Lung (tissue), 12 donors: ENCODE data around the gene EPB41L3. TPM values are rescaled to one million over a fixed set of nuclear protein-coding genes. Genes with fewer than 3 reads are reported as not detected.
A peak's percentile ranks its signal among the peaks of the same experiment; 100 is the strongest.

ENCODE experiments used
- ATAC-seq: fragments of 200-7000 bp; cut with Tn5 transposase; one replicate; pipeline ENCODE4 v1.9.1; 2020; ENCODE audit warnings: moderate number of reproducible peaks; ENCODE audit not compliant: insufficient read depth, low FRiP score
- DNase-seq, 3 donors: peaks; one replicate each; pipeline ENCODE4 v3.0.0-alpha.2; 2013 to 2017
- H3K27ac ChIP-seq, 2 donors: one replicate each; pipeline ENCODE4 v1.5.1; 2013; ENCODE audit warnings: mild to moderate bottlenecking in 2 of 2, moderate library complexity in 2 of 2, control low read depth in 1 of 2, inconsistent platforms in 1 of 2, low read depth in 1 of 2, low read length in 1 of 2
- H3K27me3 ChIP-seq, 3 donors: one replicate each; pipeline ENCODE4 v1.5.1; 2013; ENCODE audit warnings: low read length in 2 of 3; ENCODE audit not compliant: control insufficient read depth in 3 of 3, insufficient read depth in 3 of 3
- H3K36me3 ChIP-seq, 4 donors: one replicate each; pipeline ENCODE4 v1.5.1; 2013; ENCODE audit warnings: low read length in 4 of 4, mild to moderate bottlenecking in 1 of 4, moderate library complexity in 1 of 4; ENCODE audit not compliant: control insufficient read depth in 4 of 4, insufficient read depth in 4 of 4
- H3K4me1 ChIP-seq, 5 donors: one replicate each; pipeline ENCODE4 v1.5.1; 2013; ENCODE audit warnings: low read length in 5 of 5, mild to moderate bottlenecking in 2 of 5, moderate library complexity in 1 of 5; ENCODE audit not compliant: control insufficient read depth in 5 of 5, insufficient read depth in 5 of 5
- H3K4me3 ChIP-seq: one replicate; pipeline ENCODE4 v1.5.1; 2013; ENCODE audit warnings: mild to moderate bottlenecking, control low read depth, moderate library complexity
- H3K9ac ChIP-seq, 2 donors: one replicate each; pipeline ENCODE4 v1.5.1; 2013; ENCODE audit warnings: low read length in 2 of 2, control low read depth in 1 of 2; ENCODE audit not compliant: insufficient read depth in 1 of 2
- H3K9me3 ChIP-seq, 4 donors: one replicate each; pipeline ENCODE4 v1.5.1; 2013; ENCODE audit warnings: low read length in 3 of 4, mild to moderate bottlenecking in 1 of 4, moderate library complexity in 1 of 4; ENCODE audit not compliant: control insufficient read depth in 4 of 4, insufficient read depth in 3 of 4
- WGBS, 2 donors: extraction: QIAGEN DNeasy Blood & Tissue Kit; methylation state at CpG; one replicate each; pipeline ENCODE4 v1.1.7; 2013; 5-methylcytosine and 5-hydroxymethylcytosine counted together
- polyA plus RNA-seq, 2 donors: library from polyadenylated mRNA; stranded (reverse); fragments of 200-250 nt; gene quantifications; one replicate each; pipeline ENCODE4 v1.2.1, GENCODE V29; 2013
- total RNA-seq, 2 donors: library from RNA; depleted of rRNA in 1 of 2; stranded (reverse); fragments of >200 nt in 1 of 2; gene quantifications; one replicate each; pipeline ENCODE4 v1.2.1, GENCODE V29; 2014 to 2021
- TF ChIP-seq, protein P1 (sequence below): IDR thresholded peaks from 2 replicates; pipeline ENCODE4 v1.5.1; 2012; ENCODE audit warnings: mild to moderate bottlenecking; ENCODE audit errors: control extremely low read depth, extremely low read depth
- donor health status: control.
- donor health status: control.
- donor health status: Bipolar disorder and iron deficiency.
- donor health status: healthy.
- donor health status: DM: yes; HTN: yes; CAD: no.

EPB41L3 gene
- total and polyA plus RNA-seq, 4 donors = 19.0 to 64.0 (median 39.9) TPM

DNA sequence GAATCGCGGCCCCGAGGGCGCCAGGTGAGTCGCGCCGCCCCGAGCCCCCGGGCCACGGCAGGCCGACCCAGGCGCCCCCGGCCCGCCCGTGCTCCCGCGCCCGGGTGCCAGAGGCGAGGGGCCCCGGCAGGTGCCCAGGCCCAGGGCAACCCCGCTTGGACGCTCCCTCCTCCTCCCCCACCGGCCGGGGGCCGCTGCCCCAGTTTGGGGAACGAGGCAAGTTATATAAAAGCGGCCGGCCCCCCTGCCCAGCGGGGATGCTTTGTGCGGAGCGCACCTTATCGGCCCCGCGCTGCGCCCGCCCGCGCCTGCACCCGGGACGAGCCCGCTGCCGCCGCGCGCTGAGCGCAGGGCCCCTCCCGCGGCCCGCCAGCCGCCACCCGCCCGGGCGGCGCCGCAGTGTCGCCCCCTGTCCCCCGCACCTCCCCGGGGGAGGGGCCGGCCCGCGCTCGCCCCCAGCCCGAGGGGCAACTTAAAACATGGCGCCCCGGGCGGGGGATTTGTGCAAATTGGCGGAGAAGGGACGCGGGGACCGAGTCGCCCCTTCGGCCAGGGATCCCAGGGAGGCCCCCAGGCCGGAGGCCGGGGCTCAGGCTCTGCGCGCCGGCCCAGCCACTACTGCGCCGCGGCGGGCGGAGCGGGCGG, 639 bp downstream of the EPB41L3 start:
- Histone ChIP-seq H3K9ac (peak overlapping the region in 1 of 2 donors; percentile 37), H3K4me1 (peaks cover 0 to 16% (median 7%) of the 10 kb centered on the region in 5 donors), H3K27me3 (peaks cover 0 to 9% (median 0%) of the 10 kb centered on the region in 3 donors), H3K36me3 (no peaks in the 10 kb centered on the region), H3K27ac (peak overlapping the region; percentile 36 to 67), H3K9me3 (no peaks in the 10 kb centered on the region), H3K4me3 (peak overlapping the region; percentile 68)
- ATAC-seq = no peak
- DNase-seq = peak; percentile 36 to 43 (median 39)
- TF ChIP-seq, protein P1, sequence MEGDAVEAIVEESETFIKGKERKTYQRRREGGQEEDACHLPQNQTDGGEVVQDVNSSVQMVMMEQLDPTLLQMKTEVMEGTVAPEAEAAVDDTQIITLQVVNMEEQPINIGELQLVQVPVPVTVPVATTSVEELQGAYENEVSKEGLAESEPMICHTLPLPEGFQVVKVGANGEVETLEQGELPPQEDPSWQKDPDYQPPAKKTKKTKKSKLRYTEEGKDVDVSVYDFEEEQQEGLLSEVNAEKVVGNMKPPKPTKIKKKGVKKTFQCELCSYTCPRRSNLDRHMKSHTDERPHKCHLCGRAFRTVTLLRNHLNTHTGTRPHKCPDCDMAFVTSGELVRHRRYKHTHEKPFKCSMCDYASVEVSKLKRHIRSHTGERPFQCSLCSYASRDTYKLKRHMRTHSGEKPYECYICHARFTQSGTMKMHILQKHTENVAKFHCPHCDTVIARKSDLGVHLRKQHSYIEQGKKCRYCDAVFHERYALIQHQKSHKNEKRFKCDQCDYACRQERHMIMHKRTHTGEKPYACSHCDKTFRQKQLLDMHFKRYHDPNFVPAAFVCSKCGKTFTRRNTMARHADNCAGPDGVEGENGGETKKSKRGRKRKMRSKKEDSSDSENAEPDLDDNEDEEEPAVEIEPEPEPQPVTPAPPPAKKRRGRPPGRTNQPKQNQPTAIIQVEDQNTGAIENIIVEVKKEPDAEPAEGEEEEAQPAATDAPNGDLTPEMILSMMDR = no peak
- 1% methylated on average over 45 to 84 of the region's 84 CpGs for WGBS, 2 donors

DNA sequence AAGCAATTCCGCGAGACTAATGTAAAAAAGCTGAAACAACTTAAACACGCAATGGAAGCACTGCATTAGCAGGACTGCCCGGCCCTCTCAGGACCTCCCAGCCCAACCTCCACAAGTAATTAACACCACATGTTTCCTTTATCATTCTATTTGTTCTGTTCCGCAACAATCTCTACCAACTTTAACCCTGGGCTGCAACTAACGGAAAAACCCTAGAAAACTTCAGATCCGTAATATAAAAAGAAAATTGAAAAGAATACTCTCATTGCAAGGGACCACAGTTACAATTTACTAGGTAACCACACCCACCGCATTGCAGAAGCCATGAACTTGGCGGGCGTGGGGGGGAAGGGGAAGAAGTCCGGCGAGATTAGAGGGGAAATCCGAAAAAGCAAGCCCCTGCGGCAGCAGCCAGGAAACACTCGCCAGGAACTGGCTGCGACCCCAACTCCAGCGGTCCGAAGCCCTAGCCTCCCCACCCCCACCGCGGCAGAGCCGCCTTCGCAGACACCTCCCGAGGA, 1.2 kb downstream of the EPB41L3 start:
- H3K4me1 ChIP-seq = peaks cover 0 to 16% (median 7%) of the 10 kb centered on the region in 5 donors
- DNase-seq (peak; percentile 35 to 45 (median 43)), ATAC-seq (no peak)
- no peaks in the 10 kb centered on the region for H3K9me3 ChIP-seq
- peak overlapping the region; percentile 36 to 67 for H3K27ac ChIP-seq
- peak overlapping the region in 1 of 2 donors; percentile 37 for H3K9ac ChIP-seq
- H3K36me3 ChIP-seq = no peaks in the 10 kb centered on the region
- WGBS, 2 donors = 3 to 5% methylated on average over 23 of the region's 23 CpGs
- TF ChIP-seq, protein P1 = no peak
- H3K4me3 ChIP-seq = peak overlapping the region; percentile 68
- peaks cover 0 to 5% (median 0%) of the 10 kb centered on the region in 3 donors for H3K27me3 ChIP-seq

DNA sequence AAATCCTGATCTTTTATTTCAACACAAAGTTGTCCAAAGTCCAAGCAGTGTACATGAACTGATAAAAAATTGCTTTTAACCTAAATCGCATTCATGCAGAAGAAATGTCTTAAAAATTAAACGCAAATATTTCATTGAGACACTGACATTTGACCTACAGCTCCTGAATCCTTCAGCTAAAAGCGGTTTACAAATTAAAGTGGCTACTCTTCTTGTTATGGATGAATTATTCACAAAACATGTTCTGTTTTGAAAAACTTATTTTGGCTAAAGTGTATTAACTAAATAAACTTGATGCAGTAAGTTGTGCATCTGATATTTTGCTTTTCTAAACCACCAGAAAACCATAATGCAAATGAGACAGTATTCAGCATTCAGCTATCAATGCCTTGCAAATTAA, 2.2 kb downstream of the EPB41L3 start:
- peaks cover 0 to 4% (median 0%) of the 10 kb centered on the region in 3 donors for H3K27me3 ChIP-seq
- no peaks in the 10 kb centered on the region for H3K9me3 ChIP-seq
- ATAC-seq (no peak), DNase-seq (no peak)
- TF ChIP-seq, protein P1 = no peak
- H3K27ac ChIP-seq = no peak overlapping the region
- H3K4me1 ChIP-seq = peaks cover 0 to 16% (median 2%) of the 10 kb centered on the region in 5 donors
- no peak overlapping the region for H3K9ac ChIP-seq
- no peak overlapping the region for H3K4me3 ChIP-seq
- 85 to 88% methylated on average over 3 of the region's 3 CpGs for whole genome bisulfite sequencing, 2 donors
- no peaks in the 10 kb centered on the region for H3K36me3 ChIP-seq
